H1 (cell line): ENCODE data around the gene KRTAP17-1. TPM values are rescaled to one million over a fixed set of nuclear protein-coding genes. Genes with fewer than 3 reads are reported as not detected.

ENCODE experiments used
- CTCF ChIA-PET: fragments of 300-600 bp; sonication (Branson Sonifier 250); formaldehyde crosslinking; loops from one replicate; lab custom pipeline; 2021; ENCODE audit not compliant: partially characterized antibody; lab: Charles Lee
- POLR2A ChIA-PET: fragments of 300-600 bp; sonication (Branson Sonifier 250); formaldehyde crosslinking; loops from one replicate; lab custom pipeline; 2021; ENCODE audit warnings: inconsistent platforms; ENCODE audit not compliant: partially characterized antibody; lab: Charles Lee
- DNase-seq, 2 experiments: peaks; one replicate each; pipeline versions ENCODE4 v3.0.0 to v3.0.0-alpha.2; 2010 to 2022; ENCODE audit warnings: low spot score in 2 of 2, low read depth in 1 of 2, mixed read lengths in 1 of 2
- FAIRE-seq: peaks from 2 replicates; lab custom pipeline; 2011; peaks lifted over from hg19 to GRCh38; lab: Jason Lieb, UNC
- H2AFZ ChIP-seq: 2 replicates; pipeline ENCODE4 v1.8.1; 2012; ENCODE audit warnings: low read length, inconsistent platforms
- H2AK5ac ChIP-seq: 2 replicates; pipeline ENCODE4 v1.6.1; 2013; ENCODE audit warnings: low read depth, low read length
- H2BK120ac ChIP-seq: replicated peaks from 2 replicates; pipeline ENCODE3; 2013; ENCODE audit warnings: low read depth, low read length, inconsistent platforms
- H2BK12ac ChIP-seq: 2 replicates; pipeline ENCODE4 v1.6.1; 2013; ENCODE audit warnings: low read depth, low read length
- H2BK15ac ChIP-seq: 2 replicates; pipeline ENCODE4 v1.6.1; 2013; ENCODE audit warnings: low read length
- H2BK20ac ChIP-seq: 2 replicates; pipeline ENCODE4 v1.6.1; 2013; ENCODE audit warnings: low read length
- H2BK5ac ChIP-seq: 2 replicates; pipeline ENCODE4 v1.6.1; 2013; ENCODE audit warnings: low read depth, low read length
- H3K14ac ChIP-seq: 2 replicates; pipeline ENCODE4 v1.6.1; 2013; ENCODE audit warnings: inconsistent platforms; ENCODE audit not compliant: insufficient read length
- H3K18ac ChIP-seq: 2 replicates; pipeline ENCODE4 v1.6.1; 2013; ENCODE audit warnings: low read length; ENCODE audit errors: extremely low read depth
- H3K23ac ChIP-seq: 2 replicates; pipeline ENCODE4 v1.6.1; 2013; ENCODE audit warnings: inconsistent platforms; ENCODE audit not compliant: insufficient read length
- H3K23me2 ChIP-seq: 2 replicates; pipeline ENCODE4 v1.6.1; 2013; ENCODE audit warnings: low read depth, low read length
- H3K27ac ChIP-seq: 2 replicates; pipeline ENCODE4 v1.6.1; 2011; ENCODE audit warnings: low read depth, low read length, inconsistent platforms
- H3K27me3 ChIP-seq, 4 experiments: replicated peaks in 1 of 4; 1 replicate in 1 of 4; 2 replicates in 3 of 4; pipeline versions ENCODE4 v1.6.1 to v1.8.1; 2011 to 2013; ENCODE audit warnings: low read length in 3 of 4, mild to moderate bottlenecking in 3 of 4, inconsistent platforms in 2 of 4, mixed read lengths in 2 of 4, moderate library complexity in 1 of 4; ENCODE audit not compliant: control insufficient read depth in 3 of 4, insufficient read depth in 3 of 4; ENCODE audit errors: extremely low read depth in 1 of 4
- H3K36me3 ChIP-seq, 4 experiments: 2 replicates each; pipeline versions ENCODE4 v1.6.1 to v1.8.1; 2011 to 2013; ENCODE audit warnings: mild to moderate bottlenecking in 4 of 4, low read length in 3 of 4, moderate library complexity in 2 of 4, control low read depth in 1 of 4, inconsistent platforms in 1 of 4; ENCODE audit not compliant: insufficient read depth in 4 of 4, control insufficient read depth in 2 of 4
- H3K4ac ChIP-seq: replicated peaks from 2 replicates; pipeline ENCODE3; 2013; ENCODE audit warnings: low read length, low read depth, mixed read lengths, inconsistent platforms; ENCODE audit not compliant: insufficient read length
- H3K4me1 ChIP-seq, 4 experiments: replicated peaks in 1 of 4; 1 replicate in 1 of 4; 2 replicates in 3 of 4; pipeline versions ENCODE4 v1.6.1 to v1.8.1; 2011 to 2013; ENCODE audit warnings: low read length in 3 of 4, inconsistent platforms in 2 of 4, mixed read lengths in 1 of 4; ENCODE audit not compliant: insufficient read depth in 4 of 4, control insufficient read depth in 3 of 4
- H3K4me2 ChIP-seq, 2 experiments: 2 replicates each; pipeline versions ENCODE4 v1.6.1 to v1.8.1; 2011 to 2013; ENCODE audit warnings: low read depth in 2 of 2, low read length in 2 of 2, control low read depth in 1 of 2, inconsistent platforms in 1 of 2, mild to moderate bottlenecking in 1 of 2; ENCODE audit not compliant: insufficient read depth in 1 of 2
- H3K4me3 ChIP-seq, 4 experiments: fragments of 200-600, 300-600 bp in 1 of 4; sonication (generic), shearing (Covaris generic), sonication (Bioruptor Twin) in 1 of 4; 2 replicates each; pipeline versions ENCODE4 v1.5.1 to v1.8.1; 2011 to 2016; ENCODE audit warnings: low read length in 4 of 4, low read depth in 3 of 4, control low read depth in 2 of 4, inconsistent platforms in 2 of 4, mild to moderate bottlenecking in 2 of 4, mixed read lengths in 1 of 4, moderate library complexity in 1 of 4; ENCODE audit not compliant: insufficient read depth in 2 of 4; ENCODE audit errors: extremely low read depth in 1 of 4
- H3K56ac ChIP-seq: replicated peaks from 2 replicates; pipeline ENCODE3; 2013; ENCODE audit warnings: low read depth, mild to moderate bottlenecking, mixed read lengths, low read length, inconsistent platforms; ENCODE audit not compliant: insufficient read length
- H3K79me1 ChIP-seq: 2 replicates; pipeline ENCODE4 v1.6.1; 2013; ENCODE audit warnings: low read depth, low read length, control low read depth
- H3K79me2 ChIP-seq, 2 experiments: 2 replicates each; pipeline versions ENCODE4 v1.6.1 to v1.8.1; 2012 to 2013; ENCODE audit warnings: low read length in 2 of 2, mild to moderate bottlenecking in 2 of 2, inconsistent platforms in 1 of 2; ENCODE audit not compliant: insufficient read depth in 2 of 2, control insufficient read depth in 1 of 2
- H3K9ac ChIP-seq, 4 experiments: replicated peaks in 1 of 4; 1 replicate in 1 of 4; 2 replicates in 3 of 4; pipeline versions ENCODE4 v1.6.1 to v1.8.1; 2011 to 2013; ENCODE audit warnings: low read depth in 3 of 4, low read length in 3 of 4, control low read depth in 2 of 4, mild to moderate bottlenecking in 2 of 4, moderate library complexity in 2 of 4, inconsistent platforms in 1 of 4; ENCODE audit errors: extremely low read depth in 1 of 4
- H3K9me3 ChIP-seq, 2 experiments: 2 replicates each; pipeline versions ENCODE4 v1.6.1 to v1.8.1; 2012 to 2013; ENCODE audit warnings: mild to moderate bottlenecking in 2 of 2, moderate library complexity in 2 of 2, control low read depth in 1 of 2, inconsistent platforms in 1 of 2, low read depth in 1 of 2, low read length in 1 of 2, mixed read lengths in 1 of 2; ENCODE audit not compliant: insufficient read depth in 2 of 2
- H4K20me1 ChIP-seq, 2 experiments: replicated peaks in 1 of 2; 2 replicates each; pipeline versions ENCODE3 to v1.8.1; 2011 to 2013; ENCODE audit warnings: inconsistent platforms in 2 of 2, low read length in 2 of 2, mild to moderate bottlenecking in 1 of 2; ENCODE audit not compliant: insufficient read depth in 2 of 2, control insufficient read depth in 1 of 2
- H4K5ac ChIP-seq: 2 replicates; pipeline ENCODE4 v1.6.1; 2013; ENCODE audit warnings: low read length, low read depth, mixed read lengths, inconsistent platforms; ENCODE audit not compliant: insufficient read length
- H4K8ac ChIP-seq: 2 replicates; pipeline ENCODE4 v1.8.0; 2013; ENCODE audit warnings: mild to moderate bottlenecking, moderate library complexity, low read length, inconsistent platforms; ENCODE audit not compliant: insufficient read depth; ENCODE audit errors: extremely low read depth
- H4K91ac ChIP-seq: replicated peaks from 2 replicates; pipeline ENCODE3; 2013; ENCODE audit warnings: low read length, mixed read lengths, inconsistent platforms; ENCODE audit not compliant: insufficient read length
- PHF8 ChIP-seq: fragments of 200-600 bp; sonication (generic); conservative IDR thresholded peaks from 2 replicates; pipeline ENCODE4 v1.7.1; 2012; ENCODE audit warnings: low read depth, mild to moderate bottlenecking, inconsistent platforms, low read length, moderate library complexity
- RAD21 ChIP-seq, 2 experiments: IDR thresholded peaks in 1 of 2; conservative IDR thresholded peaks in 1 of 2; 2 replicates each; pipeline ENCODE4 v1.6.1; 2011; ENCODE audit warnings: low read depth in 2 of 2, low read length in 2 of 2, improper control_type of control experiment in 1 of 2, inconsistent platforms in 1 of 2, mild to moderate bottlenecking in 1 of 2, moderate library complexity in 1 of 2
- RXRA ChIP-seq: IDR thresholded peaks from 2 replicates; pipeline ENCODE4 v1.6.1; 2011; ENCODE audit warnings: low read depth, mild to moderate bottlenecking, low read length, moderate library complexity; ENCODE audit not compliant: insufficient read depth
- SIN3A ChIP-seq, 2 experiments: IDR thresholded peaks in 1 of 2; conservative IDR thresholded peaks in 1 of 2; 2 replicates each; pipeline ENCODE4 v1.6.1; 2011 to 2012; ENCODE audit warnings: low read length in 2 of 2, improper control_type of control experiment in 1 of 2, low read depth in 1 of 2, mild to moderate bottlenecking in 1 of 2
- ZNF274 ChIP-seq: IDR thresholded peaks from 2 replicates; pipeline ENCODE4 v1.7.0; 2012; ENCODE audit warnings: low read length, borderline replicate concordance; ENCODE audit errors: extremely low read depth
- WGBS, 2 experiments: shearing (Covaris generic) in 1 of 2; methylation state at CpG; one replicate each; pipeline versions ENCODE4 v1.1.6 to v1.1.7; 2013 to 2015; ENCODE audit warnings: low lambda C conversion rate in 2 of 2, mixed read lengths in 2 of 2, inconsistent platforms in 1 of 2, low coverage in 1 of 2, missing lambda C conversion rate in 1 of 2; ENCODE audit not compliant: insufficient replicate concordance in 2 of 2, insufficient coverage in 1 of 2, insufficient read length in 1 of 2; ENCODE audit errors: extremely low coverage in 1 of 2, missing lambda C conversion rate in 1 of 2; 5-methylcytosine and 5-hydroxymethylcytosine counted together
- polyA plus RNA-seq, 7 experiments: library from polyadenylated mRNA; depleted of rRNA in 3 of 7; stranded (reverse) in 5 of 7; unstranded in 2 of 7; fragments of >200 nt in 5 of 7; fragments of 200-250 nt in 2 of 7; gene quantifications; 1 replicate in 5 of 7; 2 replicates in 1 of 7; 4 replicates in 1 of 7; pipeline versions ENCODE4 v1.2.1 to v1.2.3, GENCODE V29; 2011 to 2013; ENCODE audit warnings: missing spikeins in 2 of 7, mixed read lengths in 2 of 7
- total RNA-seq: library from RNA; stranded (reverse); fragmentation: NEBNext Ultra II Directional; extraction: Animal tissue kit (Norgen Biotek cat#: 25700); gene quantifications from 2 replicates; pipeline ENCODE4 v1.2.1, GENCODE V29; 2021

Gene KRTAP17-1
- total and polyA plus RNA-seq, 2 of the 8 experiments (the other 6 are each of a cell fraction or from before 2014, with no cell fraction given), result not detected

DNA sequence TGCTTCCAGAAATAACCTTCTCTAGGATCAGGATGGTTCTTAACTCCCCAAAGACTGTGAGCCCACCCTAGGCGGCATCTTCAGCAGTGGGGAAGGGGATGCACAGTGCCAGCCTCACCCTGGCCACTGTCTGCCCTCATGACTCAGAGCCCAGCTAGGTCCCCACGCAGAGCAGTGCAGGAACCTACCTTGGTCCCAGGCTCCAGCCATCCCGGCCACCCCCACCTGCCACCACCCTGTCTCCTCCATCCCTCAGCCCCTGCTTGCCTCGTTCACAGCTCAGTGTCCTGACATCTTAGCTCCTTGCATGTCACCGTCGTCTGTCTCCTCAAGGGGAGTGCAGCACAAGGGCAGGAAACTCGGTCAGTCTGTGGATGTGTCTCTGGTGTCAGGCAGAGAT is 16.1 kb upstream of the KRTAP17-1 start:
- no peak for TF ChIP-seq RXRA
- no peak for TF ChIP-seq PHF8
- no peak for TF ChIP-seq SIN3A (conservative IDR thresholded peaks at IDR 0.05 in 1 of 2, IDR thresholded peaks at IDR 0.05 in 1 of 2; ENCODE audit: low read depth in 1 of 2, low read length in 2 of 2)
- TF ChIP-seq ZNF274, result no peak
- TF ChIP-seq RAD21 (IDR thresholded peaks at IDR 0.05 in 1 of 2, conservative IDR thresholded peaks at IDR 0.05 in 1 of 2; ENCODE audit: low read depth in 2 of 2, low read length in 2 of 2), result no peak
- peak in 1 of 2 experiments; percentile 28 for DNase-seq
- Histone ChIP-seq H3K36me3 (no peaks in the 10 kb centered on the region), H2BK15ac (no peak overlapping the region), H3K9ac (no peak overlapping the region), H3K56ac (no peak overlapping the region), H3K4me3 (no peak overlapping the region), H3K23me2 (no peaks in the 10 kb centered on the region), H2BK5ac (no peak overlapping the region), H3K4ac (peak overlapping the region; percentile 69), H3K27ac (no peak overlapping the region), H2AFZ (no peak overlapping the region), H3K18ac (no peak overlapping the region), H3K4me2 (no peak overlapping the region), H3K79me1 (no peaks in the 10 kb centered on the region), H2BK12ac (no peak overlapping the region), H2BK20ac (no peak overlapping the region), H3K9me3 (no peaks in the 10 kb centered on the region), H3K27me3 (no peaks in the 10 kb centered on the region), H4K5ac (no peak overlapping the region), H4K91ac (no peak overlapping the region), H2AK5ac (no peak overlapping the region), H4K20me1 (no peaks in the 10 kb centered on the region), H3K4me1 (no peaks in the 10 kb centered on the region), H3K14ac (no peak overlapping the region), H4K8ac (no peak overlapping the region), H3K23ac (no peak overlapping the region), H3K79me2 (no peaks in the 10 kb centered on the region), H2BK120ac (no peak overlapping the region)
- POLR2A ChIA-PET, result no interaction called here
- 91% methylated on average over 6 of the region's 7 CpGs; no CpG with 5 or more reads in 1 of the 2 experiments for WGBS, 2 experiments
- CTCF ChIA-PET, result interaction anchor here (0.7 to 5.8 kb wide), 11 partner anchors 8 to 469 kb away, joined by 3 to 24 read pairs (median 5); no protein-coding TSS in a partner anchor
- no peak for FAIRE-seq
